GM21825 (cell line): Measurements from ENCODE around the gene DMRTC2.

Experiments
- ATAC-seq: cut with Tn5 transposase; IDR thresholded peaks from one replicate; pipeline ENCODE4 v1.9.1; 2021; ENCODE audit warnings: mild to moderate bottlenecking, moderate library complexity; ENCODE audit not compliant: unreplicated experiment

The DMRTC2 gene

GRCh38 chr19:41845001-41845050, at the start of gene DMRTC2:
Gene DMRTC2 (plus strand): TSS chr19:41845042. CDS start chr19:41847429, 2,387 bp downstream.
- no peak for ATAC-seq

- ATAC-seq: no peak
Observed at GRCh38 chr19:41796362-41796761, 48.5 kb upstream of the DMRTC2 start, which contains the start of gene CEACAM3. Gene CEACAM3 (plus strand): TSS chr19:41796587. CDS start chr19:41796678, 91 bp downstream.

- ATAC-seq: no peak
Observed at GRCh38 chr19:41796901-41797300, 47.9 kb upstream of the DMRTC2 start.

GRCh38 chr19:41799444-41800000, 45.3 kb upstream of the DMRTC2 start:
- ATAC-seq: no peak

GRCh38 chr19:41801031-41801430, 43.8 kb upstream of the DMRTC2 start:
- no peak for ATAC-seq

- ATAC-seq: no peak
Observed at GRCh38 chr19:41801792-41802211, 43.0 kb upstream of the DMRTC2 start.

GRCh38 chr19:41802770-41803169, 42.1 kb upstream of the DMRTC2 start:
- no peak for ATAC-seq

- ATAC-seq: no peak
Observed at GRCh38 chr19:41804336-41804735, 40.5 kb upstream of the DMRTC2 start.

GRCh38 chr19:41807176-41807575, 37.7 kb upstream of the DMRTC2 start:
- no peak for ATAC-seq

- no peak for ATAC-seq
Observed at GRCh38 chr19:41808663-41809566, 35.9 kb upstream of the DMRTC2 start.

- ATAC-seq: no peak
Observed at GRCh38 chr19:41810301-41810700, 34.5 kb upstream of the DMRTC2 start.

GRCh38 chr19:41811036-41811435, 33.8 kb upstream of the DMRTC2 start:
- no peak for ATAC-seq

- ATAC-seq: no peak
Observed at GRCh38 chr19:41811981-41812380, 32.9 kb upstream of the DMRTC2 start.

- no peak for ATAC-seq
Observed at GRCh38 chr19:41813911-41814310, 30.9 kb upstream of the DMRTC2 start.

- no peak for ATAC-seq
Observed at GRCh38 chr19:41815301-41815700, 29.5 kb upstream of the DMRTC2 start.

- no peak for ATAC-seq
Observed at GRCh38 chr19:41816761-41817160, 28.1 kb upstream of the DMRTC2 start.

- ATAC-seq: no peak
Observed at GRCh38 chr19:41821003-41821735, 23.7 kb upstream of the DMRTC2 start.

GRCh38 chr19:41837981-41838708, 6.7 kb upstream of the DMRTC2 start:
- no peak for ATAC-seq

GRCh38 chr19:41839211-41839610, 5.6 kb upstream of the DMRTC2 start:
- no peak for ATAC-seq

- ATAC-seq: no peak
Observed at GRCh38 chr19:41843371-41843770, 1.5 kb upstream of the DMRTC2 start.

GRCh38 chr19:41844601-41845000, 241 bp upstream of the DMRTC2 start, which contains the start of gene LYPD4:
Gene LYPD4 (minus strand): TSS chr19:41844683. CDS start chr19:41839285, 5,398 bp downstream.
- no peak for ATAC-seq
